ENCODE data around the gene BICDL2.

BICDL2 gene

DNA sequence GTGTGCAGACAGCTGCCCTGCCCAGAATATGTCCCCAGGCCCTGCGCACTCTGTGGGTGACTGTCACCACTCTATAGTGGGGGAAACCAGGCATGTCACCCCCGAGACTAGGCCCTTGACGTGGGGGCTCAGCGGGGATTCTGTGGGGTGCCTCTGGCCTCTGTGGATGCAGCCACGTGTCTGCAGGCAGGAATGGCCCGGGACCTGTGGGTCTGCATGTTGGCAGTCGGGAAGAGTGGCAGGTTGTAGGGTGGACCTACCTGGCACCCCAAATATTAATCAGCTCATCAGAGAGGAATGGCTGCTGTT lies 29.6 kb upstream of the BICDL2 start:
- H3K27ac ChIP-seq: no peak overlapping the region
- TF ChIP-seq, protein P1, sequence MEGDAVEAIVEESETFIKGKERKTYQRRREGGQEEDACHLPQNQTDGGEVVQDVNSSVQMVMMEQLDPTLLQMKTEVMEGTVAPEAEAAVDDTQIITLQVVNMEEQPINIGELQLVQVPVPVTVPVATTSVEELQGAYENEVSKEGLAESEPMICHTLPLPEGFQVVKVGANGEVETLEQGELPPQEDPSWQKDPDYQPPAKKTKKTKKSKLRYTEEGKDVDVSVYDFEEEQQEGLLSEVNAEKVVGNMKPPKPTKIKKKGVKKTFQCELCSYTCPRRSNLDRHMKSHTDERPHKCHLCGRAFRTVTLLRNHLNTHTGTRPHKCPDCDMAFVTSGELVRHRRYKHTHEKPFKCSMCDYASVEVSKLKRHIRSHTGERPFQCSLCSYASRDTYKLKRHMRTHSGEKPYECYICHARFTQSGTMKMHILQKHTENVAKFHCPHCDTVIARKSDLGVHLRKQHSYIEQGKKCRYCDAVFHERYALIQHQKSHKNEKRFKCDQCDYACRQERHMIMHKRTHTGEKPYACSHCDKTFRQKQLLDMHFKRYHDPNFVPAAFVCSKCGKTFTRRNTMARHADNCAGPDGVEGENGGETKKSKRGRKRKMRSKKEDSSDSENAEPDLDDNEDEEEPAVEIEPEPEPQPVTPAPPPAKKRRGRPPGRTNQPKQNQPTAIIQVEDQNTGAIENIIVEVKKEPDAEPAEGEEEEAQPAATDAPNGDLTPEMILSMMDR (conservative IDR thresholded peaks at IDR 0.05): no peak

DNA sequence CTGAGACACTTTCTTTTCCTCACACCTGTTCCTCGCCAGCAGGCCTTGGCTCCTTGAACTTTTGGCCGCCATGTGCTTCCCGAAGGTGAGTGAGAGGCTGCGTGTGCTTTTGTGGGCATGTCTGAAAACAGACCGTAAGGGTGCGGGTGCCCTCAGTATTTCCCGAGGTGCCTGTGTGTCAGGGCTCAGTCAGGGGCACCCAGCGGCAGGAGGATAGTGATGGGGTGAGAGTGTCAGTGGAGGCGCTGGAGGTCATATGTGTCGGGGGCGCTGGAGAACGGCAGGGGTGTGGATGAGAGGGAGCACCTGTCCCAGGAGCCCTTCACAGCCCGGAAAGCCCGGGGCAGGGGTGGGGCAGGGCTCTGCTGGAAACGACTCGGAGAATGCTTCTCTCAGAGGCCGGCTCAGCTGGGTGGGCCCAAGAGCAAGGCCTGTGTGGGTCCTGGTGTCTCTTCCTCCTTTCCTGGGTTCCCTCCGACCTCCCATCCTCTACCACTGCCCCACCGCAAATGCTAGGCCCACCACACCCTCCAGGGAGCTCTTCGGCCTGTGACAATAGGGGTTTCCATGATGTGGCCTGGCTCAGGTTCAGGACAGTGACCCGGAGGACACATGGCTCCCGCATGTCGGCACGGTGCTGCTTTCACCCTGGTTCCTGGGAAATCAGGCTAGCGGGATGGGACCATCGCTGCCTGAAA lies 29.1 kb upstream of the BICDL2 start:
- TF ChIP-seq, protein P1 (conservative IDR thresholded peaks at IDR 0.05): no peak
- no peak overlapping the region for H3K27ac ChIP-seq

- TF ChIP-seq, protein P1 (conservative IDR thresholded peaks at IDR 0.05): no peak
- no peak within 1 kb of the TSS for H3K27ac ChIP-seq
Observed at GRCh38 chr16:3065069-3065741, 28.5 kb upstream of the BICDL2 start, which contains the start of gene IL32. IL32 (plus strand) TSS chr16:3065640; CDS start chr16:3065812, 172 bp downstream.

DNA sequence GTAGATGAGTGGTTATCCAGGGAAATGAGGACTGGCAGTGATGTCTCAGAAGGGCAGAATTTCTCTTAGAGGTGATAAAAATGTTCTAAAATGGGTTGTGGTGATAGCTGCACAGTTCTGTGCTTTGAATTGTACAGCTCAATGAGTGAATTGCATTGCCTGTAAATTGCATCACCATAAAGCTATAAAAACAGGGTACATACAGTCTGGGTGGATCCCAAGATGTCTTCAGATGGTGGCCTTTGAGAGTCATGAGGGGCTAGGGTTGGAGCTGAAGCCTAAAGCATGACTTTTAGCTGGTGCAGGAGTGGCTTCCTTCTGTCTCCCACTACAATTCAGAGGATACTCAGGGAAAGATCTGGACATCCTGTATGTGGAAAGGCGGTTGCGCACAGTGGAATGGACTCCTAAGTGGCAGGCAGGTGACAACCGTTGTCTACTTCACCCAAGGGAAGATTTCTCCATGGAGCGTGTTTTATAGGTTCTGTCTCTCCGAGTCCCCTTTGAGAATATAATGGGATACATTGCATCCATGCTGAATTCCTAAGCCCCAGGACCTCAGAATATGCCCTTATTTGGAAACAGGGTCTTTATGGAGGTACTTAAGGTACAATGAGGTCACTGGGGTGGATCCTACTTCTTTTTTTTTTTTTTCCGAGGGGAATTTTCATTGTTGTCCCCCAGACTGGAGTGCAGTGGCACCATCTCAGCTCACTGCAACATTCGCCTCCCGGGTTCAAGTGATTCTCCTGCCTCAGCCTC lies 27.1 kb upstream of the BICDL2 start:
- no peak overlapping the region for H3K27ac ChIP-seq
- TF ChIP-seq, protein P1 (conservative IDR thresholded peaks at IDR 0.05): no peak

- H3K27ac ChIP-seq: no peak overlapping the region
- TF ChIP-seq, protein P1 (conservative IDR thresholded peaks at IDR 0.05): no peak
Observed at GRCh38 chr16:3062553-3062952, 25.8 kb upstream of the BICDL2 start.

GRCh38 chr16:3060339-3061127 lies 23.8 kb upstream of the BICDL2 start:
- TF ChIP-seq, protein P1 (conservative IDR thresholded peaks at IDR 0.05): no peak
- H3K27ac ChIP-seq: no peak overlapping the region
